22Rv1 (cell line): ENCODE data around the gene CFAP46.

Source experiments
- CTCF ChIP-seq: fragments of 450-650 bp; IDR thresholded peaks from 2 replicates; pipeline ENCODE4 v1.5.1; 2017; ENCODE audit warnings: mild to moderate bottlenecking
- ZFX ChIP-seq: fragments of 450-650 bp; IDR thresholded peaks from 2 replicates; pipeline ENCODE4 v1.6.1; 2017; ENCODE audit warnings: antibody characterized with exemption, borderline replicate concordance

GRCh38 chr10:132758865-132759264 is 183.5 kb downstream of the CFAP46 start:
- TF ChIP-seq CTCF (no peak), ZFX (no peak)
